WTC11 (cell line): ENCODE data around the gene KDF1.

Experiments used
- TF ChIP-seq, protein P1 (sequence below): sonication (generic); formaldehyde crosslinking; IDR thresholded peaks from 2 replicates; pipeline ENCODE4 v1.8.0; 2022; ENCODE audit warnings: mild to moderate bottlenecking, missing genetic modification reagents
- TF ChIP-seq, protein P2 (sequence below): fragments of 200-600 bp; IDR thresholded peaks from 2 replicates; pipeline ENCODE4 v1.8.0; 2022; ENCODE audit warnings: antibody characterized with exemption

DNA sequence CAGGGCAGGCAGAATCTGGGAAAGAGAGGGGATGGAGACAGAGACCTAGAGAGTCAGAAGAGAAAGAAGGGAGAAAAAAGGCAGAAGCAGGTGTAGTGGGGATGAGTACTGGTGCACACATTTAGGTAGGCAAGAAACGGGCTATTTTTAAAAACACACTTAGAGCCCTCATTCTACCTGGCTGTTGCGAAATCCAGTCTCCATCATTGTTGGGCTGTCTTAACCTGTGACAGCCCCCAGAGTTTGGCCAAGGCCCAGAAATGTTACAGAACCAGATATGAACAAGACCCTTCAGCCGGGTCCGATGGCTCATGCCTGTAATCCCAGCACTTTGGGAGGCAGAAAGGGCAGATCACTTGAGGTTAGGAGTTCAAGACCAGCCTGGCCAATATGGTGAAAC lies 12.6 kb upstream of the KDF1 start:
- TF ChIP-seq, protein P1, sequence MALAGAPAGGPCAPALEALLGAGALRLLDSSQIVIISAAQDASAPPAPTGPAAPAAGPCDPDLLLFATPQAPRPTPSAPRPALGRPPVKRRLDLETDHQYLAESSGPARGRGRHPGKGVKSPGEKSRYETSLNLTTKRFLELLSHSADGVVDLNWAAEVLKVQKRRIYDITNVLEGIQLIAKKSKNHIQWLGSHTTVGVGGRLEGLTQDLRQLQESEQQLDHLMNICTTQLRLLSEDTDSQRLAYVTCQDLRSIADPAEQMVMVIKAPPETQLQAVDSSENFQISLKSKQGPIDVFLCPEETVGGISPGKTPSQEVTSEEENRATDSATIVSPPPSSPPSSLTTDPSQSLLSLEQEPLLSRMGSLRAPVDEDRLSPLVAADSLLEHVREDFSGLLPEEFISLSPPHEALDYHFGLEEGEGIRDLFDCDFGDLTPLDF (CRISPR knock-in tag), result no peak
- TF ChIP-seq, protein P2, sequence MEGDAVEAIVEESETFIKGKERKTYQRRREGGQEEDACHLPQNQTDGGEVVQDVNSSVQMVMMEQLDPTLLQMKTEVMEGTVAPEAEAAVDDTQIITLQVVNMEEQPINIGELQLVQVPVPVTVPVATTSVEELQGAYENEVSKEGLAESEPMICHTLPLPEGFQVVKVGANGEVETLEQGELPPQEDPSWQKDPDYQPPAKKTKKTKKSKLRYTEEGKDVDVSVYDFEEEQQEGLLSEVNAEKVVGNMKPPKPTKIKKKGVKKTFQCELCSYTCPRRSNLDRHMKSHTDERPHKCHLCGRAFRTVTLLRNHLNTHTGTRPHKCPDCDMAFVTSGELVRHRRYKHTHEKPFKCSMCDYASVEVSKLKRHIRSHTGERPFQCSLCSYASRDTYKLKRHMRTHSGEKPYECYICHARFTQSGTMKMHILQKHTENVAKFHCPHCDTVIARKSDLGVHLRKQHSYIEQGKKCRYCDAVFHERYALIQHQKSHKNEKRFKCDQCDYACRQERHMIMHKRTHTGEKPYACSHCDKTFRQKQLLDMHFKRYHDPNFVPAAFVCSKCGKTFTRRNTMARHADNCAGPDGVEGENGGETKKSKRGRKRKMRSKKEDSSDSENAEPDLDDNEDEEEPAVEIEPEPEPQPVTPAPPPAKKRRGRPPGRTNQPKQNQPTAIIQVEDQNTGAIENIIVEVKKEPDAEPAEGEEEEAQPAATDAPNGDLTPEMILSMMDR, result no peak
